IPS DF 6.9 (cell line): ENCODE results near the gene CPEB3.
"Not testable (repeated sequence)": the region's sequence is repeated elsewhere in the genome, so short reads cannot be mapped to it uniquely, and the experiment has no call there.

Experiments
- DNase-seq: peaks from one replicate; pipeline ENCODE4 v3.0.0-alpha.2; 2013; ENCODE audit warnings: low read depth, low spot score
- H3K27ac ChIP-seq: one replicate; pipeline ENCODE4 v1.5.1; 2013; ENCODE audit warnings: low read length, control low read depth
- H3K27me3 ChIP-seq: 2 replicates; pipeline ENCODE4 v1.6.1; 2013; ENCODE audit warnings: mild to moderate bottlenecking, low read length; ENCODE audit not compliant: control insufficient read depth, insufficient read depth
- H3K36me3 ChIP-seq: 2 replicates; pipeline ENCODE4 v1.6.1; 2013; ENCODE audit warnings: low read length; ENCODE audit not compliant: control insufficient read depth, insufficient read depth
- H3K4me1 ChIP-seq: 2 replicates; pipeline ENCODE4 v1.6.1; 2013; ENCODE audit warnings: low read length; ENCODE audit not compliant: control insufficient read depth, insufficient read depth
- H3K4me3 ChIP-seq: 2 replicates; pipeline ENCODE4 v1.5.1; 2013; ENCODE audit warnings: mild to moderate bottlenecking, low read length
- H3K9me3 ChIP-seq: 2 replicates; pipeline ENCODE4 v1.6.1; 2013; ENCODE audit warnings: low read length, inconsistent platforms; ENCODE audit not compliant: control insufficient read depth, insufficient read depth
- WGBS: extraction: QIAGEN DNeasy Blood & Tissue Kit; methylation state at CpG from one replicate; pipeline ENCODE4 v1.1.7; 2013; ENCODE audit warnings: mixed read lengths, missing lambda C conversion rate; ENCODE audit not compliant: insufficient read length, insufficient coverage; 5-methylcytosine and 5-hydroxymethylcytosine counted together

The CPEB3 gene

DNA sequence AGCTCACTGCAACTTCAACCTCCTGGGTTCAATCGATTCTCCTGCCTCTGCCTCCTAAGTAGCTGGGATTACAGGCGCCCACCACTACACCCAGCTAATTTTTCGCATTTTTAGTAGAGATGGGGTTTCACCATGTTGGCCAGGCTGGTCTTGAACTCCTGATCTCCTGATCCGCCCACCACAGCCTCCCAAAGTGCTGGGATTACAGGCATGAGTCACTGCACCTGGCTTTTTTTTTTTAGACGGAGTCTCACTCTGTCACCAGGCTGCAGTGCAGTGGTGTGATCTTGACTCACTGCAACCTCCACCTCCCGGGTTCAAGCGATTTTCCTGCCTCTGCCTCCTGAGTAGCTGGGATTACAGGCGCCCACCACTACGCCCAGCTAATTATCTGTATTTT lies 75.7 kb downstream of the CPEB3 start:
- not testable (repeated sequence) for H3K4me1 ChIP-seq, H3K4me3 ChIP-seq, H3K27ac ChIP-seq, H3K9me3 ChIP-seq, H3K36me3 ChIP-seq, DNase-seq, H3K27me3 ChIP-seq
- WGBS = no CpG with 5 or more reads among the region's 9 CpGs

DNA sequence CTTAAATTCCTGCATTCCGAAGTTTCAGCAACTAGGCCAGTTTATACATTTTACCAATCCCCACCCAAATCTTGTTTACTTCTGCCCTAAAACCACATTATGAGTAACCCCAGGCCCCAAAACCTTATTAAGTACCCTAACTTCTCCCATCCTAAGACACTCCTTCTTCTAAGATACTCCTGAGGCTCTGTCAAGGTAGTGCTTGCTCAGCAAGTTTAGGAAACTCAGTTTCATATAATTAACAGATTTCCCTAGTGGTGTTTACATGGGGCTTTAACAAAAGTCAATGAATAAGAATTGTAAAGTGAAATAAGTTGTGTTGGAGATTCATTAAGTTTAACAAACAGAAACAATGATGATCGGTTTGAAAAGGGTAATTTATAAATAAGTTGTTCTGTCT lies 77.8 kb downstream of the CPEB3 start:
- Histone ChIP-seq H3K4me3 (no peak overlapping the region), H3K27ac (no peak overlapping the region), H3K36me3 (no peaks in the 10 kb centered on the region), H3K27me3 (no peaks in the 10 kb centered on the region), H3K4me1 (no peaks in the 10 kb centered on the region), H3K9me3 (no peaks in the 10 kb centered on the region)
- WGBS = 100% methylated on average over 1 of the region's 2 CpGs
- no peak for DNase-seq

DNA sequence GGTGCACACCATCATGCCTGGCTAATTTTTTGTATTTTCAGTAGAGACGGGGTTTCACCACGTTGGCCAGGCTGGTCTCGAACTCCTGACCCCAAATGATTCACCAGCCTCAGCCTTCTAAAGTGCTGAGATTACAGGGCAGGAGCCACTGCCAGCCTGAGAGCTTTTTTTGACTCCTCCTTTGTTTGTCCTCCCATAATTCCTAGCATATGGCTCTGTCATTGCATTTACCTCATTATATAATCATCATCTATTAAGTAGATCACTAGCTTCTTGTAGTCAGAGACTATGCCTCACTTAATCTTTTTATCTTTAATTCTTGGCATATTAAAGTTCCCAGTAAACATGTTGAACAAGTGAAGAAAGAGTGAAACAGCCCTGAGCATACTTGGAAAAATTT lies 82.1 kb downstream of the CPEB3 start:
- no peaks in the 10 kb centered on the region for H3K36me3 ChIP-seq
- no CpG with 5 or more reads among the region's 3 CpGs for WGBS
- H3K9me3 ChIP-seq = no peaks in the 10 kb centered on the region
- H3K27me3 ChIP-seq = no peaks in the 10 kb centered on the region
- H3K4me3 ChIP-seq = no peak overlapping the region
- H3K27ac ChIP-seq = no peak overlapping the region
- DNase-seq = no peak
- no peaks in the 10 kb centered on the region for H3K4me1 ChIP-seq

DNA sequence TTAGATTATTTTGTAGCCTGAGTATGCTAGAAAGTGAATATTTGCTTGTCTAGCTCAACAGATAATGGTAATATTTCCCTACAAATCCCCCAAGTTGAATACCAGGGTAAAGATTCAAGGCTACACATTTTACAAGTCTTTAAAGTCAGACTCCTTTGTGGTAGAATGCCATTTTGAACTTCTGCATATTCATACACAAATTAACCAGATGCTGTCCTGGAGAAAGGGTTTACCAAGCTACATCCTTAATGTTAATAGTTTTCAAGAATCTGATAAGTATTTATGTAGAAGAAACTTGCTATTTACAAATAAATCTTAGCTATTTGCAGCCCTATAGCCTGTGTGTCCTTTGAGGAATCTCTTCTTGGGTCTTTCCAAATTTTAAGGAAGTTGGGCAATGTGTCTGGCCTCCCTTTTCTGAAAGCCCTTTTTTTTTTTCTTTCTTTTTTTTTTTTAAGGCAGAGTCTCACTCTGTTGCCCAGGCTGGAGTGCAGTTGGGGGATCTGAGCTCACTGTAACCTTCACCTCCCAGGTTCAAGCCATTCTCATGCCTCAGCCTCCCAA lies 82.6 kb downstream of the CPEB3 start:
- Histone ChIP-seq H3K27ac (no peak overlapping the region), H3K36me3 (no peaks in the 10 kb centered on the region)

DNA sequence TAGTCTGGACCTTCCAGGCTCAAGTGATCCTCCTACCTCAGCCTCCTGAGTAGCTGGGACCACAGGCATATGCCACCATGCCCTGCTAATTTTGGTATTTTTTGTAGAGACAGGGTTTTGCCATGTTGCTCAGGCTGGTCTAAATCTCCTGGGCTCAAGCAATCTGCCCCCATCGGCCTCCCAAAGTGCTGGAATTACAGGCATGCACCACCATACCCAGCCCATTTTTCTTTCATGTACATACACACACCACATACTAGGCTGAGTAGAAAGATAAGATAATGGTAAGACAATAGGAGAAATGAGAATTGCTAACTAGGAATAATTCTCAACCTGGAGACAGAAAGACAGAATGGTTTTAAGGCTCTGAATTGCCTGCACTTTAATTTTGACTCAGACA lies 83.8 kb downstream of the CPEB3 start:
- H3K9me3 ChIP-seq = no peaks in the 10 kb centered on the region
- H3K27ac ChIP-seq = no peak overlapping the region
- no peaks in the 10 kb centered on the region for H3K36me3 ChIP-seq
- no peaks in the 10 kb centered on the region for H3K27me3 ChIP-seq
- H3K4me1 ChIP-seq = no peaks in the 10 kb centered on the region
- no CpG with 5 or more reads among the region's 1 CpG for WGBS
- DNase-seq = no peak
- H3K4me3 ChIP-seq = no peak overlapping the region

More for the DNA sequence above, 82.6 kb downstream of the CPEB3 start:
- no peaks in the 10 kb centered on the region for H3K9me3 ChIP-seq
- H3K4me3 ChIP-seq = no peak overlapping the region
- no peak for DNase-seq
- no peaks in the 10 kb centered on the region for H3K27me3 ChIP-seq
- H3K4me1 ChIP-seq = no peaks in the 10 kb centered on the region

DNA sequence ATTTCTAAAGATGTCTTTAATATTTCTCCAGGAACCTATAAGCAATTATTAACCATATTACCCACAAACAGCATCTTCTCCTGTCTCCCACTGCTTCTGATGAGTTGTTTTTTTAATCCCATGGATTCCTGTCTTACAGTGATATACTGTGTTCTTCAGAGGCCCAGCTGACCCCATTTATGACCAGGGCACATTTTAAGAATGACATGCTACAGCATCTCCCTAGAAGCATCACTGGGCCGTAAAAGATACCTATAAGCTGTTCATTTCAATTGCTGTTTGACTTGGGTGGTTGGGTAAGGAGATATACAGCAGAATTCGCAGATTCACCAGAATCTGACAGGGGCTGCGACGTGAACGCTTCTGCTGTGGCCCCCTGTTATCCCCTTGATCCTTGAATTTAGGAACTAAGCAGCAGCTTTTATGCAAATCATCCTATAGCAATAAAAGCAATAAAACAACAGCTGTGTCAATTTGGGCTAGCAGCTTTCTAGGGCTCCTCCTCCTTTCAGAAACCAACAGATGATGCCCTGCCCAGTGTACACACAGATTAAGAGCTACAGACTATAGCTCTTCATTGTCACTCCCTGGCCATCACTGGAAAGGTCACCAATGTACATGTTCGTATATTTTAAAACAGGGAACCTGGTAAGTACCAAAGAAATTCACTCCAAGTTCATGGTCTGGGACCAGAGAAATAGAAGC lies 86.8 kb downstream of the CPEB3 start:
- H3K4me3 ChIP-seq = no peak overlapping the region
- H3K9me3 ChIP-seq = no peaks in the 10 kb centered on the region
- DNase-seq = no peak
- no peaks in the 10 kb centered on the region for H3K27me3 ChIP-seq
- H3K4me1 ChIP-seq = no peaks in the 10 kb centered on the region
- no peaks in the 10 kb centered on the region for H3K36me3 ChIP-seq
- no peak overlapping the region for H3K27ac ChIP-seq
- no CpG with 5 or more reads among the region's 6 CpGs for WGBS

DNA sequence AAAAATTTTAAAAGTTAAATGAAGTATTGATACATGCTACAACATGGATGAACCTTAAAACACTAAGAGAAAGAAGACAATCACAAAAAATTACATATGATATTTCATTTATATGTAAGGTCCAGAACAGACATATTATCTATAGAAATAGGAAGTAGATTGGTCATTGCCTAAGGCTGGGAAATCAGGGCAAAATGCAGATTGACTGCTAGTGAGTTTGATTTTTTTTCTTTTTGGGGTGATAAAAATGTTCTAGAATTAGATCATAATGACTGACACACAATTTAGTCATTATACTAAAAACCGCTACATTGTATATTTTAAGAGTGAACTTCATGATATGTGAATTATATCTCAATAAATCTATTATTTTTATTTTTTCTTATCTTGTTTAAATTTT lies 88.3 kb downstream of the CPEB3 start:
- WGBS = no CpG with 5 or more reads among the region's 1 CpG
- no peaks in the 10 kb centered on the region for H3K27me3 ChIP-seq
- H3K27ac ChIP-seq = no peak overlapping the region
- DNase-seq = no peak
- H3K4me3 ChIP-seq = no peak overlapping the region
- no peaks in the 10 kb centered on the region for H3K4me1 ChIP-seq
- H3K36me3 ChIP-seq = no peaks in the 10 kb centered on the region
- no peaks in the 10 kb centered on the region for H3K9me3 ChIP-seq

DNA sequence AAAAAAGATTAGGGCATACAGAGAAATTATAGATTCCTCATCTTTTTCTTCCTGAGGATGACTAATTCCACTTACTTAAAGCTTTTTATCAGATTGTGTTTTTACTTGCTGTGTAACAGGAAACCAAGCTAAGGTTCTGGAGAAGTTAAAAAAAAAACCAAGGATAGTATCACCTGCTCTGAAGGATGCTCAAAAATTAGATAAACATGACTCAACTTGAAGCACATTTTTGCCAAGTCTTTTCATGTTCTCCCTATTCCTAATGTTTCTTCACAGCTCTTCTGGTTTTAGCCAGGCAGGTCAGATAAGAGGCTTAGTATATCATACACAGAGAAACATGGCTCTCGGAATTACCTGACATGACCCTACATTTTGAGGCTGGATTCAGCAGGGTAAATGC lies 90.3 kb downstream of the CPEB3 start:
- H3K36me3 ChIP-seq = no peaks in the 10 kb centered on the region
- no peaks in the 10 kb centered on the region for H3K4me1 ChIP-seq
- no peak overlapping the region for H3K4me3 ChIP-seq
- H3K27me3 ChIP-seq = no peaks in the 10 kb centered on the region
- no peak overlapping the region for H3K27ac ChIP-seq
- no peak for DNase-seq
- no peaks in the 10 kb centered on the region for H3K9me3 ChIP-seq
- no CpG with 5 or more reads among the region's 1 CpG for WGBS

DNA sequence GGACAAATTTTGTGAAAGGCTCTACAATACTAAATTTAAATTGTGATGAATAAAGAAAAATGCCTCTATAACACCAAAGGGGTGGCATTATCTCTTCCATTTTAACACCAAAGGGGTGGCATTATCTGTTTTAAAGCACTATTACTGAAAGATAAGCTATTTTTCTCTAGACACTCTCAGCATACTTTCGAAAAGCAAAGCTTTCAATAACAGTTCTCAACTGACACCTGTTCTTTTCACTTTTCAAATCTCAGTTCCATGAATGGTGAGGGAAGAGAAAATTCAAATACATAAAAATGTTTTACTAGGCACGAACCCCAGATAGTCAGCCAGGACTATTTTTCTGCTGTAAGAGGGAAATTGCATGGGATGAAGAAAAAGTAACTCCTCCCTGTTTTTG lies 103.8 kb downstream of the CPEB3 start:
- H3K36me3 ChIP-seq = no peaks in the 10 kb centered on the region
- H3K4me3 ChIP-seq = no peak overlapping the region
- no peak overlapping the region for H3K27ac ChIP-seq
- DNase-seq = no peak
- H3K9me3 ChIP-seq = no peaks in the 10 kb centered on the region
- H3K4me1 ChIP-seq = no peaks in the 10 kb centered on the region
- no CpG with 5 or more reads among the region's 2 CpGs for WGBS
- H3K27me3 ChIP-seq = no peaks in the 10 kb centered on the region

DNA sequence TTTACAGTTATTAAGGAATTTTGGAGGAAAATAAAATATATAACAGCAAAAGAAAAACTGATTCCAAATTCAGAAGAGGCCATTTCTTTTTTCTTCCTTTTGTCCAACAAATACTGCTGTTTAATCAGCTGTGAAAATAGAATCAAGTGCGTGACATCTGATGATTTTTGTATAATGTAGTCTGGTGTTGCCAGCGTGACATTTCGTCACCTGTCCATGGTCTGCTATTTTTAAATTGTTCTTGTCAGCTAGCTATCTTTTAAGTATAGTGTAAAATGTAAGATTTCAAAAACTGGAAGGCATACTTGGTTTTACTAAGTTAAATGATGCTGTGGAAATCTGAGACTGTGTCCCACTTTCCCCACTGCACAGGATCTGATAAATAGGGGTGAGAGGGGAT lies 105.9 kb downstream of the CPEB3 start:
- no CpG with 5 or more reads among the region's 3 CpGs for WGBS
- H3K36me3 ChIP-seq = no peaks in the 10 kb centered on the region
- H3K4me1 ChIP-seq = no peaks in the 10 kb centered on the region
- no peaks in the 10 kb centered on the region for H3K9me3 ChIP-seq
- H3K27me3 ChIP-seq = no peaks in the 10 kb centered on the region
- DNase-seq = no peak
- H3K4me3 ChIP-seq = no peak overlapping the region
- H3K27ac ChIP-seq = no peak overlapping the region

DNA sequence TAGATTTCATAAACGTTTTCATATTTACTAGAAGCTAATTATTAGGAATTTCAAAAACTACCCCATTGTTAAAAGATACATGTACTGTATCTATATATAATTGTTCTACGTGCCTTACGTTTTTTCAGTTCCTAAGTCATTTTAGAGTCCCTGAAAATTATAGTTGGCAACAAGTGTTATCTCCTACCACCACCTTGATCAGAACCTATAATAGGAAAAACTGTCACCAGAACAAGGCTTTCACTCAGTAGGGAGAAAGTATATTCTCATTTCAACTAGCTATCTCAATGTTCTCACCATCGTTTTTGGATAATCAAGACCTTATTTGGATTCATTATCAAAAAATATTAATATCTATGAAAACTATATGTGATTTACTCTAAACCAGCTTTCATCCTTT lies 107.7 kb downstream of the CPEB3 start:
- no peaks in the 10 kb centered on the region for H3K4me1 ChIP-seq
- DNase-seq = no peak
- no peaks in the 10 kb centered on the region for H3K36me3 ChIP-seq
- no peaks in the 10 kb centered on the region for H3K9me3 ChIP-seq
- H3K4me3 ChIP-seq = no peak overlapping the region
- H3K27ac ChIP-seq = no peak overlapping the region
- no CpG with 5 or more reads among the region's 4 CpGs for WGBS
- no peaks in the 10 kb centered on the region for H3K27me3 ChIP-seq
